ENCODE data around the gene ACBD6. TPM values are rescaled to one million over a fixed set of nuclear protein-coding genes. Genes with fewer than 3 reads are reported as not detected.
"Not testable (repeated sequence)": the region's sequence is repeated elsewhere in the genome, so short reads cannot be mapped to it uniquely, and the experiment has no call there.

ACBD6 gene
- total and polyA plus RNA-seq, 10 of the 15 experiments (the other 5 are each of a cell fraction or from before 2014, with no cell fraction given) = 15.0 to 67.3 (median 55.0) TPM

DNA sequence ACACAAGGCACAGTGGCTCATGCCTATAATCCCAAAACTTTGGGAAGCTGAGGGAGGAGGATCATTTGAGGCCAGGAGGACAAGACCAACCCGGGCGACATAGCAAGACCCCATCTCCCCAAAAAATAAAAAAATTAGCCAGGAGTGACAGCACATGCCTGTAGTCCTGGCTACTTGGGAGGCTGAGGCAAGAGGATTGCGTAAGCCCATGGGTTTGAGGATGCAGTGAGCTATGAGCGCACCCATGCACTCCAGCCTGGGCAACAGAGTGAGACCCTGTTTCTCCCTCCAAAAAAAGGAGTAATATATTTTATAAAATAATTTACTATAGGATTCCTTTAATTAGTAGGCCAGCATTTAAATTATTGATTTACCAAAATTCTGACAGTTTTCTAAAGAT, 89.8 kb downstream of the ACBD6 start:
- RAD21 ChIA-PET (ENCODE audit: unreplicated experiment) = interaction anchor here (2.5 kb wide), 1 partner anchor 160 kb away, joined by 16 read pairs; no protein-coding TSS in a partner anchor
- SMC1A ChIA-PET (ENCODE audit: uncharacterized antibody, unreplicated experiment) = interaction anchor here (0.6 to 2.2 kb wide), 6 partner anchors 11 to 159 kb away, joined by 3 to 4 read pairs (median 4); partner anchors contain the start of gene ACBD6
- no peak for ATAC-seq
- Histone ChIP-seq H4K20me1 (ENCODE audit: control insufficient read depth, insufficient read depth) (no peaks in the 10 kb centered on the region), H3K36me3 (ENCODE audit: control insufficient read depth in 2 of 2, insufficient read depth in 2 of 2, low read length in 1 of 2) (no peaks in the 10 kb centered on the region; a peak in 1 of 4 replicates), H3K79me2 (ENCODE audit: control insufficient read depth, insufficient read depth, low read length) (no peaks in the 10 kb centered on the region), H3K4me3 (no peak overlapping the region), H3K4me1 (ENCODE audit: control insufficient read depth, insufficient read depth, low read length) (no peaks in the 10 kb centered on the region), H3K9ac (ENCODE audit: control insufficient read depth, insufficient read depth, low read length) (no peak overlapping the region), H3K27ac (ENCODE audit: control insufficient read depth, insufficient read depth) (no peak overlapping the region), H2AFZ (ENCODE audit: control insufficient read depth, low read depth, low read length) (no peak overlapping the region), H3K9me3 (replicated peaks; ENCODE audit: control insufficient read depth, insufficient read depth, low read length) (no peaks in the 10 kb centered on the region; the same call in 1 of the 3 replicates), H3K4me2 (ENCODE audit: control insufficient read depth, insufficient read depth) (no peak overlapping the region), H3K27me3 (replicated peaks in 1 of 2; ENCODE audit: control insufficient read depth in 2 of 2, insufficient read depth in 2 of 2, low read length in 1 of 2) (no peaks in the 10 kb centered on the region)
- POLR2A ChIA-PET = interaction anchor here (1.2 kb wide), 1 partner anchor 12 kb away, joined by 3 read pairs; no protein-coding TSS in a partner anchor
- DNase-seq (ENCODE audit: low read depth, low spot score) = no peak
- 96% methylated on average over 4 of the region's 4 CpGs for WGBS (ENCODE audit: insufficient coverage, insufficient replicate concordance, low lambda C conversion rate, missing lambda C conversion rate)
- intact Hi-C loops (cut with micrococcal nuclease; ENCODE audit: unreplicated experiment) (no loop called here), in situ Hi-C loops (cut with MboI) (no loop called here)
- TF ChIP-seq, protein P1, sequence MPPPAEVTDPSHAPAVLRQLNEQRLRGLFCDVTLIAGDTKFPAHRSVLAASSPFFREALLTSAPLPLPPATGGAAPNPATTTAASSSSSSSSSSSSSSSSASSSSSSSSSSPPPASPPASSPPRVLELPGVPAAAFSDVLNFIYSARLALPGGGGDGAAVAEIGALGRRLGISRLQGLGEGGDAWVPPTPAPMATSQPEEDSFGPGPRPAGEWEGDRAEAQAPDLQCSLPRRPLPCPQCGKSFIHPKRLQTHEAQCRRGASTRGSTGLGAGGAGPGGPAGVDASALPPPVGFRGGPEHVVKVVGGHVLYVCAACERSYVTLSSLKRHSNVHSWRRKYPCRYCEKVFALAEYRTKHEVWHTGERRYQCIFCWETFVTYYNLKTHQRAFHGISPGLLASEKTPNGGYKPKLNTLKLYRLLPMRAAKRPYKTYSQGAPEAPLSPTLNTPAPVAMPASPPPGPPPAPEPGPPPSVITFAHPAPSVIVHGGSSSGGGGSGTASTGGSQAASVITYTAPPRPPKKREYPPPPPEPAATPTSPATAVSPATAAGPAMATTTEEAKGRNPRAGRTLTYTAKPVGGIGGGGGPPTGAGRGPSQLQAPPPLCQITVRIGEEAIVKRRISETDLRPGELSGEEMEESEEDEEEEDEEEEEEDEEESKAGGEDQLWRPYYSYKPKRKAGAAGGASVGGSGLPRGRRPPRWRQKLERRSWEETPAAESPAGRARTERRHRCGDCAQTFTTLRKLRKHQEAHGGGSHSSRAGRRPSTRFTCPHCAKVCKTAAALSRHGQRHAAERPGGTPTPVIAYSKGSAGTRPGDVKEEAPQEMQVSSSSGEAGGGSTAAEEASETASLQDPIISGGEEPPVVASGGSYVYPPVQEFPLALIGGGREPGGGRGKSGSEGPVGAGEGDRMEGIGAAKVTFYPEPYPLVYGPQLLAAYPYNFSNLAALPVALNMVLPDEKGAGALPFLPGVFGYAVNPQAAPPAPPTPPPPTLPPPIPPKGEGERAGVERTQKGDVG (CRISPR knock-in tag; IDR thresholded peaks at IDR 0.05) = no peak
- TF ChIP-seq ASH2L (IDR thresholded peaks at IDR 0.05; ENCODE audit: borderline replicate concordance, low read depth) (no peak), STAT3 (IDR thresholded peaks at IDR 0.05; ENCODE audit: low read depth, low read length) (no peak), FOS (IDR thresholded peaks at IDR 0.05; ENCODE audit: borderline replicate concordance, extremely low read depth, insufficient read length) (no peak), ZSCAN29 (IDR thresholded peaks at IDR 0.05) (no peak), SUPT20H (IDR thresholded peaks at IDR 0.05; ENCODE audit: borderline replicate concordance, control insufficient read depth, low read depth, low read length) (no peak), DPF2 (IDR thresholded peaks at IDR 0.05) (no peak), ZBED1 (IDR thresholded peaks at IDR 0.05; ENCODE audit: borderline replicate concordance) (no peak), CBFB (IDR thresholded peaks at IDR 0.05; ENCODE audit: low read depth) (no peak), ESRRA (IDR thresholded peaks at IDR 0.05; ENCODE audit: low read length) (no peak), RFX5 (IDR thresholded peaks at IDR 0.05; ENCODE audit: low read depth, low read length) (no peak), RELA (IDR thresholded peaks at IDR 0.05; ENCODE audit: borderline replicate concordance, partially characterized antibody) (no peak), HDAC6 (IDR thresholded peaks at IDR 0.05; ENCODE audit: unreplicated experiment) (no peak)
- no TSS peak for BruUV-seq (replicated peaks)
- CTCF ChIA-PET = interaction anchor here (1.3 to 5.6 kb wide), 3 partner anchors 47 to 160 kb away, joined by 3 to 54 read pairs (median 5); no protein-coding TSS in a partner anchor
- FAIRE-seq = no peak

DNA sequence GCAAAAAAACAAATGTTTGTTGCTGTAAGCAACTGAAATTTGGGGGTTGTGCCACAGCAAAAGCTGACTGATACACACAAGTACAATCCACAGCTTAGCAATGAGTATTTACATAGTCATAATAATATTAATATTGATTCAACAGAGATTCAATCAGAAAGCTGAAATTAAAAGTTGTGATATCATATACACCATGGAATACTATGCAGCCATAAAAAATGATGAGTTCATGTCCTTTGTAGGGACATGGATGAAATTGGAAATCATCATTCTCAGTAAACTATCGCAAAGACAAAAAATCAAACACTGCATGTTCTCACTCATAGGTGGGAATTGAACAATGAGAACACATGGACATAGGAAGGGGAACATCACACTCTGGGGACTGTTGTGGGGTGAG, 94.2 kb downstream of the ACBD6 start:
- ATAC-seq; H3K9ac ChIP-seq (ENCODE audit: control insufficient read depth, insufficient read depth, low read length); FAIRE-seq; H3K27me3 ChIP-seq (replicated peaks in 1 of 2; ENCODE audit: control insufficient read depth in 2 of 2, insufficient read depth in 2 of 2, low read length in 1 of 2); RAD21 ChIA-PET (ENCODE audit: unreplicated experiment); H4K20me1 ChIP-seq (ENCODE audit: control insufficient read depth, insufficient read depth); H3K27ac ChIP-seq (ENCODE audit: control insufficient read depth, insufficient read depth); CTCF ChIA-PET; POLR2A ChIA-PET; H3K4me2 ChIP-seq (ENCODE audit: control insufficient read depth, insufficient read depth); H3K79me2 ChIP-seq (ENCODE audit: control insufficient read depth, insufficient read depth, low read length); H3K9me3 ChIP-seq (replicated peaks; ENCODE audit: control insufficient read depth, insufficient read depth, low read length); H3K4me1 ChIP-seq (ENCODE audit: control insufficient read depth, insufficient read depth, low read length); DNase-seq (ENCODE audit: low read depth, low spot score); intact Hi-C loops (cut with micrococcal nuclease; ENCODE audit: unreplicated experiment); H3K36me3 ChIP-seq (ENCODE audit: control insufficient read depth in 2 of 2, insufficient read depth in 2 of 2, low read length in 1 of 2); in situ Hi-C loops (cut with MboI); BruUV-seq (replicated peaks); H3K4me3 ChIP-seq; H2AFZ ChIP-seq (ENCODE audit: control insufficient read depth, low read depth, low read length): not testable (repeated sequence)
- 100% methylated on average over 1 of the region's 1 CpG for whole genome bisulfite sequencing (ENCODE audit: insufficient coverage, insufficient replicate concordance, low lambda C conversion rate, missing lambda C conversion rate)
- SMC1A ChIA-PET (ENCODE audit: uncharacterized antibody, unreplicated experiment) = interaction anchor here (2.0 kb wide), 1 partner anchor 8 kb away, joined by 5 read pairs; no protein-coding TSS in a partner anchor

Data from GM12878 (cell line).